ENCODE results near the gene SNU13.
A peak's percentile ranks its signal among the peaks of the same experiment; 100 is the strongest.
"Not testable (repeated sequence)": the region's sequence is repeated elsewhere in the genome, so short reads cannot be mapped to it uniquely, and the experiment has no call there.

The SNU13 gene

DNA sequence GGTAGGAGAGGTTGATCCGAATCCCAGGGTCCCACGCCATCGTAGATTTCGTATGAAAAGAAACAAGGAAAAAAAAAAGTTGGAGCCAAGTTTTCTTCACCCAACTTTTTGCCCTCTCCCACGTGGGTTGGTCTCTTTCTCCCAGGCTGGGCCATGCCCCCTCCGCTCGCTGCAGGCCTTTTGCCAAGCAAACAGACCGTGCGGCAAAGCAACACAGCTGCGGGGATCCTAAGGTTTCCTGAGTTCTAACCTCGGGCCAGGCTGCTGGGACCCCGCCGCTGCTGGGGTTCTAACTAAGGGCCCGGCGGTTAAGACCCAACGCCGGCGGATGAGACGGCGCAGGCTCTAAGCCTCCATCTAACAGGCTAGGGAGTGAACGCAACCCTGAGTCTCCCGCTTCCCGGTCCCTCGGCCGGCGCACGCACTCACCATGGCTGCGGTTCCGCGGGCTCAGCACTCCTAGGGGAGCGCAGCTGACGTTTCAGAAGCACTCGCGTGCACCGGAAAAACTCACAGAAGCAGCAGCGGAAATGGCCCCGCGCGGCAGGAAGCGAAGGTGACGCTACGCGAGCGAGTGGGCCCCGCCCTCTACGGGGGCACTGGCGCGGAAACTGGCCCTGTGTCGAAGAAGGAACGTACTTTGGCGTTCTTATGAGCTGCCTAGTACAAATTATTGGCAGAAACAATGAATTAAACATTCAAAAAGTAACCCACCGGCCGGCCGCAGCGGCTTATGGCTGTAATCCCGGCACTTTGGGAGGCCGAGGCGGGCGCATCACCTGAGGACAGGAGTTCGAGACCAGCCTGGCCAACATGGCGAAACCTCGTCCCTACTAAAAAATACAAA lies at the start of gene SNU13:
Gene SNU13, minus strand, starts transcription at position 503 of the 847 bp plus-strand sequence. Its CDS starts 71 bp downstream, at position 432.
- peak; percentile 14 to 95 (median 81) for DNase-seq

DNA sequence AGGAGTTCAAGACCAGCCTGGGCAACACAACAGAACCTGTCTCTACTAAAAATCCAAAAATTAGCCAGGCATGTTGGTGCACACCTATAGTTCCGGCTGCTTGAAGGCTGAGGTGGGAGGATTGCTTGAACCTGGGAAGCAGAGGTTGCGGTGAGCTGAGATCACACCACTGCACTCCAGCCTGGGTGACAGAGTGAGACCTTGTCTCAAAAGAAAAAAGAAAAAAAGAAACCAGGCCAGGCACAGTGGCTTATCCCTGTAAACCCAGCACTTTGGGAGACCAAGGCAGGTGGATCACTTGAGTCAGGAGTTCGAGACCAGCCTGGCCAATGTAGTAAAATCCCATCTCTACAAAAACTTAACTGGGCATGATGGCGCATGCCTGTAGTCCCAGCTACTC lies 44.6 kb upstream of the SNU13 start:
- not testable (repeated sequence) for DNase-seq

DNA sequence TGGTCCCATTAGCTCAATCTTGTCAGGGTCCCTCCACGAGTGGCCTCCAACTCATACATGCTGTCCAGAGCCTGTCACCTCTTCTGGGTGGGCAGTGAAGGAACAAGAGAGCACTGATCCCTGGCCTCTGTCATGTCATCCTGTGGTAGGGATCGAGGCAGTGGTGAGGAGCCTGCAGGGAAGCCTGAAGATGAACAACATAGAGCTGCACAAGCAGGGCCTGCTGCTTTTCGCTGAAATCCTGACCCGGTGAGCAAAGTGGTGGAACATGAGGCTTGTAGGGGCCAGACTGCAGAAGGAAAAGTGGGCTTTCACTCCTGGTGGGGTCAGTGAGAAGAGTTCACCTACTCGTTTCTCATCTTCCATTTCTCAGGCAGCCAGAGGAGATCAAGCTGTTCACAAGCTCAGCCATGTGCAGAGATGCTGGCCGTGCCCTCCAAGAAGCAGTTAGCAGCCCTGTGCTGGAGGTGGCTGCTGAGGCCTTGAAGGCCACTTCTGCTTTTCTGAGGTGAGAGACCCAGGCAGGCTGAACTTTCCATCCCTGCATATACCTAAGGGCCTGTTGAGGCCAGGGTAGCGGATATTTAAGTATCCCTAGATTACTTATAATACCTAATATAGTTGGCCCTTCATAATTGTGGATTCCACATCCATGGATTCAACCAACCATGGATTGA lies 43.6 kb upstream of the SNU13 start:
- no peak for DNase-seq

DNA sequence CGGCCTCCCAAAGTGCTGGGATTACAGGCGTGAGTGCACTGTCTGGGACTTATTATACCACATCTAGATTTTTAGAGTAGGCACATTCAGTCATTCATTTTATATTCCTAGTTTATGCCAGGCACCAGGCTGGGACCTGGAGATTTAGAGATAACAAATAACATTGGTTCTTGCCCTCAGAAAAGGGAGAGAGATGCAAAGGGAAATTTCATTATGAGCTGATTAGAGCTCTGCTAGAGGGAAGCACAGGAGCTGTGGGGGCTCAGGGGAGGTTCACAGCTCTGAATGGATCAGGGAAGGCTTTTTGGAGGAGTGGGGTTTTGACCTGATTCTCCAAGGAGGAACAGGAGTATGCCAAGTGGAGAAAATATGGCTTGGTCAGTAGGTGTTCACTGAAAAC lies 42.9 kb upstream of the SNU13 start:
- no peak for DNase-seq

DNA sequence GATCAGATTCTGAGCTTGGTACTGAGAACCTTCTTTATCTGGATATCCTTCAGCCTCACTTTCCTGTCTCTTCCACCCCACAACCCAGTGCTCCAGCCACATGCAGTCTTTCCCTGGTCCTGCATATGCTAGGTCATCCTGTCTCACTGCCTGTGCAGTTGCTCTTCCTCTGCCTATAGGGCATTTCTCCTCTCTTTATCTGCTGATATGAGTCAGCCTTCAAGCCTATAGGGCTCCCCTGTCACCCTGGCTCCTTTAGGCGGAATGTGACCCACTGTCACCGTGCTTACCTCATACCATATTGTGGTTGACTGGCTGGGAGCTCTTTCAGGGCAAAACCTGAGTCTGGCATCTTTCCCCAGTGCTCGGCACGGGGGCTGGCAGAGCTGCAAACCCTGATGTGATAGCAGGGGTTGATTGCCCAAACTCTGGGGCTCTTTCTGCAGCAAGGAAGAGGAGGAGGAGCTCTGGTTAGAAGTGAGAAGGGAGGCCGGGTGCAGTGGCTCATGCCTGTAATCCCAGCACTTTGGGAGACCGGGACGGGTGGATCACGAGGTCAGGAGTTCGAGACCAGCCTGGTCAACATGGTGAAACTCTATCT lies 36.9 kb upstream of the SNU13 start:
- no peak for DNase-seq

DNA sequence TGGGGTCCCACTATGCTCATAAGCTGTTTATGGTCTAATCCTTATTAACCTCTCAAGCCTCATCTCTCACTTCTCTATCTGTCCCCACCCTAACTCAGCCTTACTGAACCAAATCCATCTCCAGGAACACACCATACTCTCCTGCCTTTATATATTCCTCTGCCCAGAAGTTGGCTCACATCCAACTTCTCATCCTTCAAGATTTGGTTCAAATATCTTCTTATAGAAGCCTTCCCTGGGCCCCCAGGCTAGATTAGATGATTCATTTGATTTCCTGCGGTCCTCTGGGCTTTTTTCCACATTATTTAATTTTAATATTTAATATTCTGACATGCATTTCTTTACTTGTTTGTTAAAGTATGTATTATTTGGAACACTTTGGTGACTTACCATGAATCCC lies 33.8 kb upstream of the SNU13 start:
- no peak for DNase-seq

DNA sequence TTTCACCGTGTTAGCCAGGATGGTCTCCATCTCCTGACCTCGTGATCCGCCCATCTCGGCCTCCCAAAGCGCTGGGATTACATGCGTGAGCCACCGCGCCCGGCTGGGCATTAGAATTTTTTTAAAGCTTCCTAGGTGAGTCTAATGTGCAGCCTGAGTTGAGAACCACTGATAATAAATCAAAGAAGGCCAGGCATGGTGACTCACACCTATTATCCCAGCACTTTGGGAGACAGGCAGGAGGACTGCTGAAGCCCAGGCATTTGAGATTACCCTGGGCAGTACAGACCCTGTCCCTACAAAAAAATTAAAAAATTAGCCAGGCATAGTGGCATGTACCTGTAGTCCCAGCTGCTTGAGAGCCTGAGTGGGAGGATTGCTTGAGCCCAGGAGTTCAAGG lies 24.3 kb upstream of the SNU13 start:
- DNase-seq = no peak

DNA sequence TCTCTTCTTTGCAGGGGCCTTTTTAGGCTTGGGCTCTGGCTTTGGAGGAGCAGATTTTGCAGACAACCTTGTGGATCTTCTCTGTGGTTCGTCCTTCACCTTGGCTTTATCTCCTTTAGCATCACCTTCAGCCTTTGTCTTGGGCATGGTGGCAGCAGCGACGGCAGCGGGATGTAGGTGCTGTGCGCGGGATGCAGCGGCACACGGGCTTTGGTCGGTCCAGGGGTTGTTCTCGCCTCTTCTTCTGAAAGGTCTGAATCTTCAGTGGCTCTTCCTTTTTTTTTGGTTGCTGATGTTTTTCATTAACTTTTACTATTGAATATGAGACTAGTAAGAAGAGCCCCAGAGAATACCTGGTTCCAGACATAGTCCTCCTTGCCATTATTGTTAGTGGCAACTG lies 20.7 kb upstream of the SNU13 start:
- no peak for DNase-seq

DNA sequence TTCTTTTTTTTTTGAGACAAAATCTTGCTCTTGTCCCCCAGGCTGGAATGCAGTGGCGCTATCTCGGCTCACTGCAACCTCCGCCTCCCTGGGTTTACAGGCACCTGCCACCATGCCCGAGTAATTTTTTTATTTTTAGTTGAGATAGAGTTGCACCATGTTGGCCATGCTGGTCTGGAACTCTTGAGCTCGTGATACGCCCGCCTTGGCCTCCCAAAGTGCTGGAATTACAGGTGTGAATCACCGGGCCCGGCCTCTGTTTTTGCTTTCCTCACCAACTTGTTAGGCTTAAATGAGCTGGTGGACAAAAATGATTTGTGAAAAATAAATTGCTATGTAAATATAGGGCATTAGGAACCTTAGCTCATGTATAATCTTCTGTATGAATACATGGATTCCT lies 14.1 kb upstream of the SNU13 start:
- no peak for DNase-seq

DNA sequence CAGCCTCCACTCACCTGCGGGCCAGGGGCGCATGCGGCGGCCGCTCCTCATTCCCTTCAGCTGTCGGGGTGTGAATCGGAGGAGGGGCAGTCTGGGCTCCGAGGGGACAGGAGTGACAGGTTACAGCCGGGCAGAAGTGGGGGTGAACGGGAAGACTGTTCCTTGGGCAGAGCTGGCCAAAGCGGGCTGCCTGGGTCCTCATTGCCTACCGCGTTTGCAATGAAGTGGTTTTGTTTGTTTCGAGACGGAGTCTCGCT lies 11.4 kb upstream of the SNU13 start:
- DNase-seq = peak in 1 of 56 donors; percentile 23

DNA sequence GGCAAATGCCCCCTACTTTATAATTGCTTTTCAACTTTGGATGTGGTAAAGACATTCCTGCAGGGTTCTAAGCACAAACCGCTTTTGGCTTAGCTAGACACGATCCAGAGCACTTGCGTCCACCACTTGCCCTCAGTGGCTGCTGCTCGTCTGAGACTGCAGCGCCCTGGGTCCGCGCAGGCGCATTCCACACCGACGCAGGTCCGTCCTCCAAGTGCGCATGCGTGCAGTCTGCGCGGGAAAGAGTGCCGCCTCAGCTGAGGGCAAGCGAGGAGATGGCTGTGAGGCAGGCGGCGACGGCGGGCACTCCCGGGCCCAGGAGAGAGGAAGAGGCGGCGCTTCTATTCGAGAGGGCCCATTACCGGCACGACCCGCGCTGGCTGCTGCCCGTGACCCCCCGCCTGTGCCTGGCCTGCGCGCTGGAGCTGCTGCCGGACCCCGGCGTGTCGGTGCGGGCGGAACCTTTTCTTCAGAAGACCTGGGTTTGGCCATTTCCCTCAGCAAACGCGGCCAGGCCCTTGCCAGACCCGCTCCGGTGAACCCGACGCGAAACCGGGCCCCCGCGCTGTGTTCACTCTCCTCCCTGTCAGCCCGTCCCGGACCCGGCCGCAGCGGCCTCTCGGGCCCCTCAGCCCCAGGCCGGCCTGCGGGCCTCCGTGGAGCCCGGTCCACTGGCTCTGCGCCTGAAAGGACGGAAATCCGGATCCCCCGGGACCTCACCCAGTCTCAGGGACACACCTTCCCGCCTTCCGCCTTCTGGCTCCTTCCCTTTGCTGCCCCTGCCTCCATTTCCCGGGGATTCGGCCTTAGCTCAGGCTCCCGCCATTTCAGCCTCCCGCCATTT lies 10.8 kb upstream of the SNU13 start, which contains the start of gene MEI1:
Gene MEI1, plus strand, starts transcription at position 240 of the 844 bp plus-strand sequence. Its CDS starts 36 bp downstream, at position 276.
- peak in 55 of 56 donors; percentile 10 to 91 (median 65) for DNase-seq

DNA sequence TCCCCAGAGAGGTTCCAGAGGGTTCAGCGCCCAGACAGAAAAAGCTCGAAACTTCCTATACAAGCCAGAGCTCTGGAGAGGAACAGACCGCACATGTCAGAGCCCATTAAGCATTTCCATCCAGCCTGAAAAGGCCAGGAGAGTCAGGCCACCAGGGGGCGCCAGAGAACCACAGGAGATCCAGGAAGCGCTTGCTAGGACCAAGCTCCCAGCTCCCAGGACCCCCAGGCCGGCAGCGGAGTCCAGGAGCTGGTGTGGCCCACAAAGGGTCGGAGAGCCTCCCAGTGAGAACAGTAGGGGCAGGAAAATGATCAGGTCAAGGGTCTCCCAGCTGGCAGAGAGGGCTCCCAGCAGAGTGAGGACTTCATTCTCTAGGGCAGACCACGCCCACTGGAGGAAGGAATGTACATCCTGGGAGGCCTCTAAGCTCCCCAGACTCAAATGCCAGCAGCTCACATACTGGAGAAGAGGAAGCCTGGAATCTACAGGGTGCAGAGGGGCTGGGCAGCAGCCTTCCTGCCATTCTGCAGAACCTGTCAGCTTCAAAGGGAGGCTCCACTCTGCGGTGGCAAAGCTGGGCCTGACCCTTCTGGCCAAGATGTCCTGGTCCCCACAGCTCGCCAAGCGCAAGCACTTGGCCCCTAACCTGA lies 8.6 kb upstream of the SNU13 start:
- DNase-seq = peak; percentile 8 to 96 (median 78)

DNA sequence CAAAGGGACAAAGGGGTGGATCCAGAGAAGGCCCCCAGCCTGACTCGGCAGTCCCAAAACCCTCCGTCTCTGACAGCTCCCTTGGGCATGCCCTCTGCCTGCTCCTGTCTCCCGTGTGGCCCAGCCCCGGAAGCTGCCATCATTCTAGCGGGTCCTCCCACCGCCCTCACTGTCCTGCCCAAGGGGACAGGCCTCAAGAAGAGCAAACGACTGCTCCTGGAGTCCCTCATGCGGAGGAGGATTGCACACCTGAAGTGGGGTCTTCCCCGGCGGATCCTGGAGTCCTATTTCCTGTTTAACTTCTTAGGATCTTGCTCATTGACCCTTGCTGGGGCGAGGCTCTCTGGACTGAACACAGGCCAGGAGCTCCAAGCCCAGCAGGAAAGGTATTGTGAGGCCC lies 8.0 kb upstream of the SNU13 start:
- DNase-seq = no peak

DNA sequence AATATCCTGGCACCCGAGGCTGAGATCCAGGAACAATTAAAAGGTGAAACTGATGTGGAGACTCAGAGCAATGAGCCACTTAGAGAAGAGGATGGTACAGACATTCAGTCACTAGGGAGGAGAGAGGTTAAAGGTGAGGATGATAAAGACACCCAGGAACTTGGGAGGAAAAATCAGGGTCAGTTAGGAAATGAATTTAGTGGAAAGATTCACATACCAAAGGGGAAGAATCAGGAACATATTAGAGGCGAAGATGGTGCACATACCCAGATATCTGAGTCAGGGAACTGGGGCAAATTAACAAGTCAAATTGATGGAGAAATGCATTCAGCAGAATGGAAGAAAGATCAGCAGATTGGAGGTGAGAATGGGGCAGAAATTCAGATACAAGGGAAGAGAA lies 6.5 kb upstream of the SNU13 start:
- DNase-seq = no peak

DNA sequence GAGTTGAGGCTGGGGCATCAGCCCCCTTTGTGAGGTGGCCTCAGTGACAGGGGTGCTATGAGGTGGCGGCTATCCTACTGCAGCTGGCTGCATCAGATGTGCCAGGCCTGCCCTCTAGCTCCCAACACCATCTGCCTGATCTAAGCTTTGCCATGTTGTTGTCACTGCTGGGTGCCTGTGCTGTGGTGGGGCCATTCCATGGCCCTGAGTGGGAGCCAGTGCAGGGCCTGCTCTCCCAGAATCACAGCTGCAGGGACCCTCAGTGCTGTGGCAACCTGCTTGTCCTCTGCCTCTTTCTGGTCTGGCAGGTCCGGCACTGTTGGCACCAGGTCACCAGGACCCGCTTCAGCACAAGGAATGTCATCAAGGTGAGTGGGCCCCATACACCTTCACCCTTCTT lies 1.8 kb upstream of the SNU13 start:
- DNase-seq = no peak

DNA sequence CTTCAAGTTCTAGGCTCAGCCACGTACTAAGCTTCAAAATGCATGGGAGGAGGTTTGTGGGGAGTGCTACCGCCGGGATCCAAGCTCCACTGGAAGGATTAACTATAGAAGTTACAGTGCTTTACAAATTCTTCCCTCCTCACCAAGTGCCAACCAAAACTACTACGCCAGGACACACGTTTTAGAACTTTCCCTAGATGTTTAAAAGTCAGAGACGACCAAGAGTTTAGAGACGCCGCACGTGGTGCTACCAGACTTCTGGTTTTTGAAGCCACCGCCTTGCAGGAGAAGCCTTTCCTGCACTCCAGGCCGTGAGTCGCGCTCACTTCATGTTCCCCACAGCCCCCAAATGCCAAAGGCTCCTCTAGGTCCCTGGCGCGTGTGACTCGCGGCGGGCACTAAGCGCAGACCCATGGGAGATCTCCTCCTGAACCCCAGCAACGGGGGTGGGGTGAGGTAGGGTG lies 734 bp downstream of the SNU13 start:
- DNase-seq = peak in 3 of 56 donors; percentile 28 to 41 (median 40)

DNA sequence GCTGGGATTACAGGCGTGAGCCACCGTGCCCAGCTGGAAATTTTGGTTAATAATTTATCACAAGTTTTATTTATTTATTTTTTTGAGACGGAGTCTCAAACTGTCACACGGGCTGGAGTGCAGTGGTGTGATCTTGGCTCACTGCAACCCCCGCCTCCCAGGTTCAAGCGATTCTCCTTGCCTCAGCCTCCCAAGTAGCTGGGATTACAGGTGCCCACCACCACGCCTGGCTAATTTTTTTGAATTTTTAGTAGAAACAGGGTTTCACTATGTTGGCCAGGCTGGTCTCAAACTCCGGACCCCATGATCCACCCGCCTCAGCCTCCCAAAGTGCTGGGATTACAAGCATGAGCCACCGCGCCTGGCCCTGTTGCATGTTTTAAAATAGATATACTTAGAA lies 1.8 kb downstream of the SNU13 start:
- not testable (repeated sequence) for DNase-seq

DNA sequence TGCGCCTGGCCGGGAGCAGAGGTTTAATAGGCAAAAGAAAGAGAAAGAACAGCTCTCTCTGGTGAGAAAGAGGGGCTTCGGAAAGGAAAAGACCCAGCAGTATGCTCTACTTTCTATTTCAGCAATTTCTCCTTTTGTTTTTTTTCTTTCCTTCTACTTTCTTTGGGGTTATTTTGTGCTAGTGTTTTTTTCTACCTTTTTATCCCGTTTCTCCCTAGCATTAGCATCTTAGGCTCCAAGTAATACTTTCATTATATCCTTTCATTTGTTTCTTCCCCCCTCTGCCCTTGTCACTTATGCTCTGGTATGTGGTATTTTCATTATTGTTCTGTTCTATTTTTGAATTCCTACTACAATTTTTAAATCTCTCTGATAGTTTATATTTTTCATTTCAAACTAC lies 4.5 kb downstream of the SNU13 start:
- no peak for DNase-seq

DNA sequence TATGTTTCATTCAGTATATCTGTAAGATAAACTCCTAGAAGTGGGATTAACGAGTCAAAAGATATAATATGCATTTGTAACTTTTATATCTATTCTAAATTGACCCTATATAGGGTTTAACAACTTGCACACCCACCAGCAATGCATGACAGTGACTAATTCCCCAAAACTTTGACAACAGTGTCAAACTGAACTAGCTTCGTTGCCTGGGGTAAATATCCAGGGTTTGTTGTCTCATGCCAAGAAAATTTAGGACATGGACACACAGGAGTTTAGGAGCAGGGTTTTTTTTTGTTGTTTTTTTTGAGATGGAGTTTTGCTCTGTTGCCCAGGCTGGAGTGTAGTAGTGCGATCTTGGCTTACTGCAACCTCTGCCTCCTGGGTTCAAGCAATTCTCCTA lies 5.1 kb downstream of the SNU13 start:
- no peak for DNase-seq

DNA sequence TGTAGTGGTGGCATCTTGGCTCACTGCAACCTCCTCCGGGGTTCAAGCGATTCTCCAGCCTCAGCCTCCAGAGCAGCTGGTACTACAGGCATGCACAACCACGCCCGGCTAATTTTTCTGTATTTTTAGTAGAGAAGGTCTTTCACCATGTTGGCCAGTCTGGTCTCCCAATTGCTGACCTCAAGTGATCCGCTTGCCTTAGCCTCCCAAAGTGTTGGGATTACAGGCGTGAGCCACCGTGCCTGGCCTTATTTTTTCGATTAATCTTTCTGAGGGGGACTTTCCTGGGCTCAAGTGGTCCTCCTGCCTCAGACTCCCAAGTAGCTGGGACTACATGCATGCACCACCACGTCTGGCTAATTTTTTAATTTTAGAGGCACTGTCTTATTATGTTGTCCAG lies 5.6 kb downstream of the SNU13 start:
- no peak for DNase-seq
